Fibroblast of mammary gland (primary cell): ENCODE results near the gene MOCOS.
"Not testable (repeated sequence)": the region's sequence is repeated elsewhere in the genome, so short reads cannot be mapped to it uniquely, and the experiment has no call there.

Experiments used
- DNase-seq: peaks from one replicate; pipeline ENCODE4 v3.0.0-alpha.2; 2010; ENCODE audit warnings: low read depth
- H3K4me3 ChIP-seq: 2 replicates; pipeline ENCODE4 v1.5.1; 2011; ENCODE audit warnings: low read depth, mild to moderate bottlenecking, low read length, moderate library complexity; ENCODE audit not compliant: control insufficient read depth
- CTCF ChIP-seq: conservative IDR thresholded peaks from 2 replicates; pipeline ENCODE4 v1.5.1; 2011; ENCODE audit warnings: low read depth, low read length, inconsistent platforms; ENCODE audit not compliant: control insufficient read depth, insufficient read depth

Gene MOCOS

GRCh38 chr18:36199691-36200295 is 12.5 kb downstream of the MOCOS start:
- TF ChIP-seq CTCF: no peak
- H3K4me3 ChIP-seq: no peak overlapping the region
- no peak for DNase-seq

- TF ChIP-seq CTCF: no peak
- H3K4me3 ChIP-seq: no peak overlapping the region
- no peak for DNase-seq
These were observed 13.1 kb downstream of the MOCOS start for GRCh38 chr18:36200354-36200771.

- no peak for DNase-seq
- TF ChIP-seq CTCF: no peak
- no peak overlapping the region for H3K4me3 ChIP-seq
These were observed 14.5 kb downstream of the MOCOS start for GRCh38 chr18:36201765-36202164.

- TF ChIP-seq CTCF: no peak
- H3K4me3 ChIP-seq: no peak overlapping the region
- DNase-seq: no peak
These were observed 16.1 kb downstream of the MOCOS start for GRCh38 chr18:36203360-36203895.

GRCh38 chr18:36205166-36205565 is 17.9 kb downstream of the MOCOS start:
- TF ChIP-seq CTCF: no peak
- DNase-seq: no peak
- no peak overlapping the region for H3K4me3 ChIP-seq

- no peak overlapping the region for H3K4me3 ChIP-seq
- no peak for DNase-seq
- no peak for TF ChIP-seq CTCF
These were observed 20.0 kb downstream of the MOCOS start for GRCh38 chr18:36207303-36207702.

GRCh38 chr18:36207969-36208368 is 20.7 kb downstream of the MOCOS start:
- H3K4me3 ChIP-seq, DNase-seq: not testable (repeated sequence)
